IMR-90 (cell line): Measurements from ENCODE around the gene DENND1C. TPM values are rescaled to one million over a fixed set of nuclear protein-coding genes. Genes with fewer than 3 reads are reported as not detected.

ENCODE experiments used
- USF2 ChIP-seq: fragments of 150-350 bp; IDR thresholded peaks from 2 replicates; pipeline ENCODE4 v1.6.1; 2017; ENCODE audit warnings: mild to moderate bottlenecking, antibody characterized with exemption, low read length, low read depth
- microRNA-seq, 2 experiments: library from miRNA; stranded (forward) in 1 of 2; unstranded in 1 of 2; fragments of 10-50 nt in 1 of 2; fragments of <30 nt in 1 of 2; gene quantifications in 1 of 2; microRNA quantifications in 1 of 2; one replicate each; pipeline versions ENCODE3 to v1.1.0; 2013 to 2020; ENCODE audit not compliant: insufficient read depth in 1 of 2, insufficient read length in 1 of 2, unreplicated experiment in 1 of 2
- polyA plus RNA-seq, 3 experiments: library from polyadenylated mRNA; depleted of rRNA; stranded (reverse); fragments of >200 nt; gene quantifications; 2 replicates each; pipeline ENCODE4 v1.2.3, GENCODE V29; 2012; ENCODE audit warnings: low replicate concordance in 1 of 3
- small RNA-seq, 5 experiments: library from RNA; depleted of rRNA; stranded (forward); fragments of <200 nt; gene quantifications; one replicate each; pipeline ENCODE3, GENCODE V24; 2012
- total RNA-seq: library from RNA; depleted of rRNA; stranded (reverse); fragments of >200 nt; gene quantifications from 2 replicates; pipeline ENCODE4 v1.2.3, GENCODE V29; 2012; rRNA removed

The DENND1C gene
- total and polyA plus RNA-seq, 2 of the 4 experiments (the other 2 are of a cell fraction), result not detected

DNA sequence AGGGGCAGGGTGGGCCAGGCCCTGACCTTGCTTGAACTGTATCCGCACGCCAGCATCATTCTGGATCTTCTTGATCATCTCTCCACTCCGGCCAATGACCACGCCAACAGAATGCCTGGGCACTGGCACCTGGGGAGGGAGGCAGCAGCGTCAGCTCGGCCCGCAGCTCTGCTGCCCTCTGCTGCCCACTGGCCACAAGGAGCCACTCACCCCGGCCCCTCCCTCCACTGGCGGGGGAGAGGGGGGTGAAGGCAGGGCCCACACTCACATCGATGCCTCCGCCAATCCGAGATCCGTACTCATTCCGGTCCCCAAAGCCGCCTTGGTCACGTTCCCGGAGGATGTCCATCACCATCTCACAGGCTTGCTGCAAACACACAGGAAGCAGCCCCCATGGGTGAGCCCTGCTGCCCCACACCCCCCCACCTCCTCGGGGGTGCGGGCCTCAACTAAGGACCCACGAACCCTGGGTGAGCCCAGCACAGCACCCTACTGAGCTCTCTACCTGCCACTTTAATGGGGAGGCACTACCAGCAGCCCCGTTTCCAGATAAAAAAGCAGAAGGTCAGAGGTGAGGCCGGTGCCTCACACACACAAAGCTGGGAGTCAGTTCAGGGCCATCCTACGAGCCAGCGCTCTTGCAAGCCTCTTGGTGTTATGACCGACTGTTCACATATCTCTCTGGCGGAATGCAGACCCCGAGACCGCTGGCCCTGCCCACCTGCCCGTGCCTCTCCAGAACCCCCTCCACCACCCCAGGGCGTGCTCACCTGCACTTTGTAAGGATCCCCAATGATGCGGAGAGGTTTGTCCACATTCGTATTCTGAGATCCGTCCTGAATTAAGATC lies 63.6 kb downstream of the DENND1C start (continued):
- TF ChIP-seq USF2, result no peak

Small RNA genes within 50 kb of the gene (microRNA-seq; reads per million reads assigned to microRNA genes)
- not detected for gene AC010503.2 (ENCODE audit: insufficient read depth, insufficient read length)

Small RNA genes within 50 kb of the gene (small RNA-seq; reads per million reads assigned to genes)
- 0 reads per million in 5 experiments for gene AC010503.2

Other genes with a start within 250 kb of the DENND1C start
- 1.3 and 1.7 TPM in 2 replicates for gene MLLT1, start 201.8 kb downstream of the DENND1C start, total RNA-seq
- 30.6 and 45.4 TPM in 2 replicates for gene MLLT1, start 201.8 kb downstream of the DENND1C start, polyA plus RNA-seq (2012; rRNA removed)
- gene ACER1, start 148.2 kb downstream of the DENND1C start, total RNA-seq, result not detected in 2 replicates
- gene ACER1, start 148.2 kb downstream of the DENND1C start, polyA plus RNA-seq (2012; rRNA removed), result 0.11 TPM in 1 of 2 replicates, not detected in the other
- gene CLPP, start 120.3 kb downstream of the DENND1C start, total RNA-seq, result 42.3 and 48.0 TPM in 2 replicates
- 103 and 130 TPM in 2 replicates for gene CLPP, start 120.3 kb downstream of the DENND1C start, polyA plus RNA-seq (2012; rRNA removed)
- gene ALKBH7, start 109.0 kb downstream of the DENND1C start, total RNA-seq, result 9.3 and 10.3 TPM in 2 replicates
- gene ALKBH7, start 109.0 kb downstream of the DENND1C start, polyA plus RNA-seq (2012; rRNA removed), result 22.5 and 33.0 TPM in 2 replicates
- 0.54 and 0.56 TPM in 2 replicates for gene PSPN, start 105.9 kb downstream of the DENND1C start, total RNA-seq
- gene PSPN, start 105.9 kb downstream of the DENND1C start, polyA plus RNA-seq (2012; rRNA removed), result 0.34 and 0.37 TPM in 2 replicates
- gene GTF2F1, start 88.6 kb downstream of the DENND1C start, total RNA-seq, result 43.7 and 53.0 TPM in 2 replicates
- gene GTF2F1, start 88.6 kb downstream of the DENND1C start, polyA plus RNA-seq (2012; rRNA removed), result 50.4 and 51.4 TPM in 2 replicates
- gene KHSRP, start 57.0 kb downstream of the DENND1C start, total RNA-seq, result 31.9 and 34.4 TPM in 2 replicates
- gene KHSRP, start 57.0 kb downstream of the DENND1C start, polyA plus RNA-seq (2012; rRNA removed), result 93.7 and 103 TPM in 2 replicates
- not detected in 2 replicates for gene SLC25A41, start 48.0 kb downstream of the DENND1C start, total RNA-seq
- gene SLC25A41, start 48.0 kb downstream of the DENND1C start, polyA plus RNA-seq (2012; rRNA removed), result 0.14 TPM in 1 of 2 replicates, not detected in the other
- gene SLC25A23, start 22.0 kb downstream of the DENND1C start, total RNA-seq, result 7.0 and 7.8 TPM in 2 replicates
- gene SLC25A23, start 22.0 kb downstream of the DENND1C start, polyA plus RNA-seq (2012; rRNA removed), result 7.6 and 8.2 TPM in 2 replicates
- not detected in 2 replicates for gene CRB3, start 17.5 kb downstream of the DENND1C start, total RNA-seq
- not detected in 2 replicates for gene CRB3, start 17.5 kb downstream of the DENND1C start, polyA plus RNA-seq (2012; rRNA removed)
- not detected in 2 replicates for gene TUBB4A, start 20.5 kb upstream of the DENND1C start, total RNA-seq
- not detected in 2 replicates for gene TUBB4A, start 20.5 kb upstream of the DENND1C start, polyA plus RNA-seq (2012; rRNA removed)
- gene TNFSF9, start 49.2 kb upstream of the DENND1C start, total RNA-seq, result not detected in 2 replicates
- 0.10 and 0.11 TPM in 2 replicates for gene TNFSF9, start 49.2 kb upstream of the DENND1C start, polyA plus RNA-seq (2012; rRNA removed)
- gene CD70, start 109.4 kb upstream of the DENND1C start, total RNA-seq, result not detected in 2 replicates
- not detected in 2 replicates for gene CD70, start 109.4 kb upstream of the DENND1C start, polyA plus RNA-seq (2012; rRNA removed)
- not detected in 2 replicates for gene TNFSF14, start 188.4 kb upstream of the DENND1C start, total RNA-seq
- not detected in 2 replicates for gene TNFSF14, start 188.4 kb upstream of the DENND1C start, polyA plus RNA-seq (2012; rRNA removed)
- gene C3, start 238.9 kb upstream of the DENND1C start, total RNA-seq, result 0.28 TPM in 1 of 2 replicates, not detected in the other
- 0.36 and 0.53 TPM in 2 replicates for gene C3, start 238.9 kb upstream of the DENND1C start, polyA plus RNA-seq (2012; rRNA removed)